Upper lobe of right lung (tissue), 1 donor: ENCODE measurements around the gene SRP9. TPM values are rescaled to one million over a fixed set of nuclear protein-coding genes. Genes with fewer than 3 reads are reported as not detected.
A peak's percentile ranks its signal among the peaks of the same experiment; 100 is the strongest.

Experiments
- ATAC-seq: fragments of 200-7000 bp; cut with Tn5 transposase; one replicate; pipeline ENCODE4 v1.9.1; 2020; ENCODE audit warnings: mild to moderate bottlenecking, moderate library complexity
- DNase-seq: peaks from one replicate; pipeline ENCODE4 v3.0.0-alpha.2; 2020
- H3K27ac ChIP-seq: fragments of 200-600 bp; one replicate; pipeline ENCODE4 v1.8.0; 2022
- H3K27me3 ChIP-seq: fragments of 200-600 bp; one replicate; pipeline ENCODE4 v1.8.0; 2022; ENCODE audit warnings: mild to moderate bottlenecking
- H3K36me3 ChIP-seq: fragments of 200-600 bp; one replicate; pipeline ENCODE4 v1.8.0; 2022
- H3K4me1 ChIP-seq: fragments of 200-600 bp; one replicate; pipeline ENCODE4 v1.8.0; 2022
- H3K4me3 ChIP-seq: fragments of 200-600 bp; one replicate; pipeline ENCODE4 v1.8.0; 2022; ENCODE audit warnings: mild to moderate bottlenecking
- H3K9me3 ChIP-seq: fragments of 200-600 bp; one replicate; pipeline ENCODE4 v1.8.0; 2022
- intact Hi-C: fragments of 100-400 bp; cut with DNase I; formaldehyde crosslinking; loops from one replicate; pipeline ENCODE4 v1.11.0; 2022
- total RNA-seq: library from RNA; stranded (reverse); fragmentation: NEBNext Ultra II Directional; extraction: Animal tissue kit (Norgen Biotek cat#: 25700); gene quantifications from one replicate; pipeline ENCODE4 v1.2.1, GENCODE V29; 2021
- TF ChIP-seq, protein P1 (sequence below): fragments of 200-600 bp; IDR thresholded peaks from one replicate; pipeline ENCODE4 v1.8.0; 2022; ENCODE audit warnings: antibody characterized with exemption
- donor health status: DM: no; HTN: yes; CAD: no; lungs with severe emphysema.

The SRP9 gene
- total RNA-seq, 1 donor from 2014 or later = 157 TPM

DNA sequence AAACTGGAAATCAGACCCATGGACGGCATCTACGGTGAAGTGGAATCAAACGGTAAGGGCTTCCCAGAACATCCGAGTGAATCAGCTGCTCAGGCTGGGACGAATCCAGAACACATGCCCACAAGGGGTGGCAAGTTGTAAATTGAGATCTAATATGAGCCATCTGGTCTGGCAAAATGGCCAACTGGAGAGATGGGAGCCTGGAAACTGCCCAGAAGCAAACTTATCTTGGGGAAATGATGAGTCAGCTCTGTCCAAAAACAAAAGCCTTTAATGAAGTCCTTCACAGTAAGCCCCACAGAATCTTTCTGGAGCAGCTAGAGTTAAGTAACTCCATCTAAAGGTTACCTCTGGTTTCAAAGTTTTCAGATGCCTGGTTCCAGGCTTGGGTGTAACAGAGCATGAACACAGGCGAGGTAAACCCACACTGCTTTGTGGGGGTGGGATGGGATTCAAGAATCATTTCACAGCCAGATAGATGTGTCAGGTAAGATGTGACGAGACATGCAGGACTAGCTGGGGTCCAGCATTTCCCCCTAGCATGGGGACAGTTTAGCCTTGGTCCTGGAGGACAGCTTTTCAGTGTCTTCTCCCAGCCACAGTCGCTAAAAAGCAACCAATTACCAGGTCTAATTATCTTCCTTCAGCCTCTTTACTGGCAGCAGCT, 10.5 kb upstream of the SRP9 start:
- no peak for DNase-seq
- H3K27me3 ChIP-seq = no peaks in the 10 kb centered on the region
- H3K4me3 ChIP-seq = no peak overlapping the region
- H3K4me1 ChIP-seq = peaks cover 53% of the 10 kb centered on the region
- peak overlapping the region; percentile 71 for H3K27ac ChIP-seq
- H3K9me3 ChIP-seq = no peaks in the 10 kb centered on the region
- ATAC-seq = no peak
- intact Hi-C loops = no loop called here
- H3K36me3 ChIP-seq = no peaks in the 10 kb centered on the region
- TF ChIP-seq, protein P1, sequence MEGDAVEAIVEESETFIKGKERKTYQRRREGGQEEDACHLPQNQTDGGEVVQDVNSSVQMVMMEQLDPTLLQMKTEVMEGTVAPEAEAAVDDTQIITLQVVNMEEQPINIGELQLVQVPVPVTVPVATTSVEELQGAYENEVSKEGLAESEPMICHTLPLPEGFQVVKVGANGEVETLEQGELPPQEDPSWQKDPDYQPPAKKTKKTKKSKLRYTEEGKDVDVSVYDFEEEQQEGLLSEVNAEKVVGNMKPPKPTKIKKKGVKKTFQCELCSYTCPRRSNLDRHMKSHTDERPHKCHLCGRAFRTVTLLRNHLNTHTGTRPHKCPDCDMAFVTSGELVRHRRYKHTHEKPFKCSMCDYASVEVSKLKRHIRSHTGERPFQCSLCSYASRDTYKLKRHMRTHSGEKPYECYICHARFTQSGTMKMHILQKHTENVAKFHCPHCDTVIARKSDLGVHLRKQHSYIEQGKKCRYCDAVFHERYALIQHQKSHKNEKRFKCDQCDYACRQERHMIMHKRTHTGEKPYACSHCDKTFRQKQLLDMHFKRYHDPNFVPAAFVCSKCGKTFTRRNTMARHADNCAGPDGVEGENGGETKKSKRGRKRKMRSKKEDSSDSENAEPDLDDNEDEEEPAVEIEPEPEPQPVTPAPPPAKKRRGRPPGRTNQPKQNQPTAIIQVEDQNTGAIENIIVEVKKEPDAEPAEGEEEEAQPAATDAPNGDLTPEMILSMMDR = no peak

DNA sequence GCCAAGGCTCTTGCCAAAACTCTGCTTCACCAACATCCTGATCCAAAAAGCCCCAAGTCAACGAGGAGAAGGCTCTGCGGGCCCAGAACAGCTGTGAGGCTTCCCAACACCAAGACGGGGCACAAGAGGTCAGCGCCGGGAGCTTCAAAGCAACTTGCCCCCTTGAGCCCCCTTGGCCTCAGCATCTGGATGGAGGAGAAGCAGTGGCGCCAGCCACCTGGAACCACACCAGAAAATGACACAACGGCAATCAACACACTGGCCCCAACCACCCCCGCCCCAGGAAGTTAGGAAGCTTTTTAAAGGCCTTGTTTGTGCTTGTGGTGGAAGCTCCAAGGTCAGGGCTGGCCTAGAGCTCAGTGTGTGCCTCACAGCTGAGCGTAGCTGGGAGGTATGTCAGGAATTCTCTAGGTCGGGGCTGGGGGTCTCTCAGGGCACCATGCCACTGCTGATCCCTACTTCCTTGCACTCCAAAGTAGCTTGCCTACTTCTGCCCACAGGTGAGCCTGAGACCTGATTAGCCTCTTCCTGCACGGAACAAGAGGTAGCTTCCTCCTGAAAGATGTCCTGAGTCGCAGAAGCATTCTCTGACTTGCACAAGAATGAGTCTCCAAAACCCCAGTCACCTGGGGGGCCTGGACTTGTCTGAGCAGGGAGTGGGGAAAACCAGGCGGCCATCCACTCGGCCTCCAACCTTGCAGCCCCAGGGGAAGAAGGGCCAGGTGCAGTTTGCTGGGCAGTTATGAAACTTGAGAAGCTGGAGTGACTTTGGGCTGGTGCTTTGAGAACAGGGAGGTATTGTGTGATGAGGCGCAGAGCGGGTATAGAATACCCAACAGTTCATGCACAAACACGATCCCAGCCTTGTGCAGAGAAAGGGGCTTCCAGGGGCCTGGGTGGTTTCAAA, 9.7 kb upstream of the SRP9 start:
- TF ChIP-seq, protein P1 = no peak
- intact Hi-C loops = no loop called here
- no peaks in the 10 kb centered on the region for H3K9me3 ChIP-seq
- H3K4me3 ChIP-seq = no peak overlapping the region
- ATAC-seq = peak; percentile 48
- H3K27me3 ChIP-seq = no peaks in the 10 kb centered on the region
- H3K4me1 ChIP-seq = peaks cover 58% of the 10 kb centered on the region
- H3K36me3 ChIP-seq = no peaks in the 10 kb centered on the region
- peak overlapping the region; percentile 75 for H3K27ac ChIP-seq
- DNase-seq = peak; percentile 80

DNA sequence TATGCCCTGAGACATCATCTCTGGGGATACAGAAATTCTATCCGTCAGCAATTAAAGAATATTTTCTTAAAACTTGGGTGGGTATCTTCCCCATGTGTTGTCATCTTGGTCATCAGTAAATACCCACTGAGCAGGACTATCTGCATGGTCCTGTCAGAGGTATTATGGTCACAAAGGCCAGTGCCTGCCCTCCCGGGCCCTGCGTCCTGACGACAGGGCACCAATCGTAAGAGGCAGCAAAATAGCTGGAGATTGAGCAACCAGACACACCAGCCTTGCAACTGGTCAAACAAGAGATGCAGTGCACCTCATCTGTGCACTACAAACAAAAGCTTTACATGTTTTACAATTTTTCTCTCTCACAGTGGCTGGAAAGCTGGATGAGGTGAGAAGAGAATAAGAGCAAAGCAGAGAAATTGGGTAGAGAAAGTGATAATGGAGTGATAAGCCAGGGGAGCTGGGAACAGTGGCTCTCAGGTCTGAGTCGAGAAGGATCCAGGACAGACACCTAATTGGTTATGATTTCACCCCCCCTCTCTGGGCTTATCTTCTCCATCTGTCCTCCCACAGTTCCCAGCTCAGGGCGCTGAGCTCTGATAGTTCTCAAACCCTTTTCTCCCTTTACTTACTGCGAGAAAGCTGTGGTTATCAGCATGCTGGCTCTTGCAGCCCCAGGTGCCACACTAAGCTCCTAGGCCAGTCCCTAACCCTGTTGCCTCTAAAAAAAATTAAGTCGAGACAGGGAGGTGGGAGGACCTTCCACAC, 8.8 kb upstream of the SRP9 start:
- intact Hi-C loops = no loop called here
- Histone ChIP-seq H3K4me1 (peaks cover 54% of the 10 kb centered on the region), H3K4me3 (no peak overlapping the region), H3K27me3 (no peaks in the 10 kb centered on the region), H3K36me3 (no peaks in the 10 kb centered on the region), H3K9me3 (no peaks in the 10 kb centered on the region), H3K27ac (peak overlapping the region; percentile 75)
- ATAC-seq (no peak), DNase-seq (no peak)
- TF ChIP-seq, protein P1 = no peak

DNA sequence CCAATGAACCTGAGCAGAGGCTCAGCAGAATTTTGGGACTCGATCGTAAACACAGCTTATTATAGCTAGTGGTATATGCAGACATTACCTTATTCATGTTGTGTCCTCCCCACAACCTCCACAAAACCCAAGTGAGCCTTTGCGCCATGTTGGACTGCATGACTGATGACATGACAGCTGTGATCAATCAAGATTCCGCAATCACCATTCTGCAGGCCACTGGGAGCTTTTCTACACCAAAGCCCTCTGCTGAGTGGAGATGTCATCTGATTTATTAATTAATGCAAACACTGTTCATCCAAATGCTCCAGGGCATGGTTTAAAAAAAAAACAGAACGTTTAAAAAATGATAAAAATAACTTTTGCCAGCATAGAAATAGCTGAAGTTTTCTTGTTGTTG, 7.9 kb upstream of the SRP9 start:
- TF ChIP-seq, protein P1 = no peak

DNA sequence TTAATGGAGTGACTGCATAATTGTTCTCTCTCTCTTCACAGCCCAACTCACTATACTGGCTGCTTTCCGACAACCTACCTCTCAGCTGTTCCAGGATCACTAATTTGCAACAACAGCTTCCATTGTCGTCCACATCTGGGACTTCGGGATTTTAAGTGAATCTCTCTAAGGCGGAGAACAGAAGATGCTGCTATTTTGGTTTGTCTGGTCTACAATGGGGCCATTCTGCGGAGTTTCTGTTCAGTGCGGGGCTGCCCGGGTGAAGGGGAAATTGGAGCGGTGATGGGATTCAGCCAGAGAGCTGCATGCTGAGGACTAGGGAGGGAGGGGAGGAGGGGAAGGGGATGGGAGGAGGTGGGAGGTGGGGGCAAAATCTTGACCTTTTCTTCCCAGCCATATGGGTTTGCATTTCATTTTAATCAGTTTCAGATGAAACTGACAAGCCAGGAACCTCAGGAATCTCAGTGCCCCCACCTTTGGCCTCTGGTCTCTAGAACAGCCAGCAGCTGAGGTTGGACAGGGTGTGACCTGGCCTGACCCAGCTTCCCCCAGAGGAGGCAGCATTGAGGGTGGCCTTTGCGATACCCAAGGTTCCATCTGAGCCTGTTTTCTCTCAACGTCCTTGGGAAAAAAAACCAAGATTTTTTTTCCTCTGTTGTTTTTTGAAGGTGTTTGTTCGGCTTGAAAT, 6.9 kb upstream of the SRP9 start:
- Histone ChIP-seq H3K4me3 (no peak overlapping the region), H3K9me3 (no peaks in the 10 kb centered on the region), H3K27ac (no peak overlapping the region), H3K27me3 (no peaks in the 10 kb centered on the region), H3K4me1 (peaks cover 45% of the 10 kb centered on the region), H3K36me3 (no peaks in the 10 kb centered on the region)
- TF ChIP-seq, protein P1 = no peak
- ATAC-seq = no peak
- no peak for DNase-seq
- intact Hi-C loops = loop anchor here (10.0 kb wide), 1 partner anchor 216 kb away; no protein-coding TSS in a partner anchor

More for the DNA sequence above, 7.9 kb upstream of the SRP9 start:
- Histone ChIP-seq H3K27me3 (no peaks in the 10 kb centered on the region), H3K9me3 (no peaks in the 10 kb centered on the region), H3K4me3 (no peak overlapping the region), H3K36me3 (no peaks in the 10 kb centered on the region), H3K4me1 (peaks cover 45% of the 10 kb centered on the region), H3K27ac (no peak overlapping the region)
- no peak for DNase-seq
- ATAC-seq = no peak
- intact Hi-C loops = loop anchor here (10.0 kb wide), 1 partner anchor 215 kb away; no protein-coding TSS in a partner anchor
